Stomach (tissue), 9 donors: ENCODE results near the gene SH3TC1. TPM values are rescaled to one million over a fixed set of nuclear protein-coding genes. Genes with fewer than 3 reads are reported as not detected.

Experiments used
- DNase-seq, 2 donors: peaks; one replicate each; pipeline versions ENCODE4 v3.0.0 to v3.0.0-alpha.2; 2013 to 2019
- H3K27ac ChIP-seq, 5 donors: fragments of 200-600 bp in 4 of 5; sonication (generic) in 4 of 5; one replicate each; pipeline ENCODE4 v1.5.1; 2013 to 2019; ENCODE audit warnings: mild to moderate bottlenecking in 1 of 5, moderate library complexity in 1 of 5
- H3K27me3 ChIP-seq, 3 donors: fragments of 200-600 bp; sonication (generic); one replicate each; pipeline ENCODE4 v1.5.1; 2017 to 2019; ENCODE audit warnings: mixed run types in 1 of 3
- H3K36me3 ChIP-seq, 4 donors: fragments of 200-600 bp; sonication (generic); 1 replicate in 3 of 4; 2 replicates in 1 of 4; pipeline ENCODE4 v1.5.1; 2016 to 2019
- H3K4me1 ChIP-seq, 4 donors: fragments of 200-600 bp; sonication (generic); one replicate each; pipeline ENCODE4 v1.5.1; 2016 to 2019
- H3K4me3 ChIP-seq, 4 donors: fragments of 200-600 bp; sonication (generic) in 3 of 4; one replicate each; pipeline ENCODE4 v1.5.1; 2016 to 2019; ENCODE audit warnings: mild to moderate bottlenecking in 1 of 4
- H3K9me3 ChIP-seq, 4 donors: fragments of 200-600 bp; sonication (generic); one replicate each; pipeline ENCODE4 v1.5.1; 2016 to 2019
- EP300 ChIP-seq: sonication (generic); formaldehyde crosslinking; IDR thresholded peaks from one replicate; pipeline ENCODE4 v1.6.1; 2017; ENCODE audit warnings: antibody characterized with exemption
- POLR2A ChIP-seq, 4 donors: fragments of 450-650 bp; IDR thresholded peaks; one replicate each; pipeline ENCODE4 v1.6.1; 2016; ENCODE audit warnings: antibody characterized with exemption in 4 of 4, control low read depth in 2 of 4, mild to moderate bottlenecking in 1 of 4, moderate library complexity in 1 of 4
- POLR2AphosphoS5 ChIP-seq, 3 donors: sonication (generic); formaldehyde crosslinking; IDR thresholded peaks; one replicate each; pipeline ENCODE4 v1.6.1; 2016; ENCODE audit warnings: antibody characterized with exemption in 3 of 3
- WGBS, 5 donors: extraction: QIAGEN DNeasy Blood & Tissue Kit in 3 of 5; methylation state at CpG; one replicate each; pipeline versions ENCODE4 v1.1.5 to v1.1.7; 2013 to 2018; 5-methylcytosine and 5-hydroxymethylcytosine counted together
- intact Hi-C: fragments of 100-400 bp; cut with DNase I; formaldehyde crosslinking; loops from one replicate; pipeline ENCODE4 v1.15.1; 2023; ENCODE audit warnings: low total_unique reads
- polyA plus RNA-seq, 3 donors: library from polyadenylated mRNA; stranded (reverse); fragments of 200-250 nt; gene quantifications; one replicate each; pipeline ENCODE4 v1.2.3, GENCODE V29; 2013
- total RNA-seq, 5 donors: library from RNA; depleted of rRNA; stranded (reverse); fragments of >200 nt; gene quantifications; one replicate each; pipeline versions ENCODE4 v1.1.0 to v1.2.3, GENCODE V29; 2014 to 2016
- TF ChIP-seq, protein P1 (sequence below), 7 experiments: fragments of 450-650 bp in 4 of 7; fragments of 200-600 bp in 3 of 7; sonication (generic) in 3 of 7; IDR thresholded peaks; one replicate each; pipeline ENCODE4 v1.5.1; 2016 to 2019; ENCODE audit warnings: antibody characterized with exemption in 7 of 7, control low read depth in 2 of 7, mild to moderate bottlenecking in 1 of 7
- donor health status: healthy with polysubstance abuse.
- donor health status: Bipolar disorder and iron deficiency.
- donor health status: healthy.

SH3TC1 gene
- total and polyA plus RNA-seq, 8 donors, result 12.0 to 96.2 (median 27.9) TPM

DNA sequence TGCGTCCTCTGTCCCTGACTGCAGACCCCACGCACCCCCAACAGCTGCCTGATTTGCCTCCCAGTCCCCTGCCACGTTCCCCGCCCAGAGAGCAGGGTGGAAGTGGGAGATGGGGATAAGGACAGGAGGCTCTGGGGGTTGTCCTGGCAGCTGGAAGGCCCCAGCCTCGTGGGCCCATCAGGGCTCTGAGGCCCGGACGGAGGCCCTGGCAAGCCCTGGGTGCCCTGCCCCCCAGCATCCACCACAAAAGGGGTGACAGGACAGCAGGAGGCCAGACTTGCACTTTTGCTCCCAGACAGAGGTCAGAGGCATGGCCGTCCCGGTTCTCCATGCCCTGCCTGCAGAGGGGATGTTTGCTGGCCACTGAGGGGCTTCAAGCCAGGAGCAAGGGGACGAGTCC is 4.7 kb downstream of the SH3TC1 start:
- H3K27ac ChIP-seq, result no peak overlapping the region
- H3K27me3 ChIP-seq, result no peaks in the 10 kb centered on the region
- peaks cover 0 to 49% (median 20%) of the 10 kb centered on the region in 4 donors for H3K36me3 ChIP-seq
- H3K4me1 ChIP-seq, result peaks cover 20 to 76% (median 39%) of the 10 kb centered on the region in 4 donors
- H3K4me3 ChIP-seq, result no peak overlapping the region
- TF ChIP-seq, protein P1, sequence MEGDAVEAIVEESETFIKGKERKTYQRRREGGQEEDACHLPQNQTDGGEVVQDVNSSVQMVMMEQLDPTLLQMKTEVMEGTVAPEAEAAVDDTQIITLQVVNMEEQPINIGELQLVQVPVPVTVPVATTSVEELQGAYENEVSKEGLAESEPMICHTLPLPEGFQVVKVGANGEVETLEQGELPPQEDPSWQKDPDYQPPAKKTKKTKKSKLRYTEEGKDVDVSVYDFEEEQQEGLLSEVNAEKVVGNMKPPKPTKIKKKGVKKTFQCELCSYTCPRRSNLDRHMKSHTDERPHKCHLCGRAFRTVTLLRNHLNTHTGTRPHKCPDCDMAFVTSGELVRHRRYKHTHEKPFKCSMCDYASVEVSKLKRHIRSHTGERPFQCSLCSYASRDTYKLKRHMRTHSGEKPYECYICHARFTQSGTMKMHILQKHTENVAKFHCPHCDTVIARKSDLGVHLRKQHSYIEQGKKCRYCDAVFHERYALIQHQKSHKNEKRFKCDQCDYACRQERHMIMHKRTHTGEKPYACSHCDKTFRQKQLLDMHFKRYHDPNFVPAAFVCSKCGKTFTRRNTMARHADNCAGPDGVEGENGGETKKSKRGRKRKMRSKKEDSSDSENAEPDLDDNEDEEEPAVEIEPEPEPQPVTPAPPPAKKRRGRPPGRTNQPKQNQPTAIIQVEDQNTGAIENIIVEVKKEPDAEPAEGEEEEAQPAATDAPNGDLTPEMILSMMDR (IDR thresholded peaks at IDR 0.05), result no peak
- TF ChIP-seq EP300 (no peak), POLR2A (IDR thresholded peaks at IDR 0.05) (no peak), POLR2AphosphoS5 (IDR thresholded peaks at IDR 0.05) (no peak)
- H3K9me3 ChIP-seq, result no peaks in the 10 kb centered on the region
- 61 to 85% (median 83%) methylated on average over 4 to 10 of the region's 10 CpGs for WGBS, 5 donors
- DNase-seq, result no peak
- intact Hi-C loops, result no loop called here

DNA sequence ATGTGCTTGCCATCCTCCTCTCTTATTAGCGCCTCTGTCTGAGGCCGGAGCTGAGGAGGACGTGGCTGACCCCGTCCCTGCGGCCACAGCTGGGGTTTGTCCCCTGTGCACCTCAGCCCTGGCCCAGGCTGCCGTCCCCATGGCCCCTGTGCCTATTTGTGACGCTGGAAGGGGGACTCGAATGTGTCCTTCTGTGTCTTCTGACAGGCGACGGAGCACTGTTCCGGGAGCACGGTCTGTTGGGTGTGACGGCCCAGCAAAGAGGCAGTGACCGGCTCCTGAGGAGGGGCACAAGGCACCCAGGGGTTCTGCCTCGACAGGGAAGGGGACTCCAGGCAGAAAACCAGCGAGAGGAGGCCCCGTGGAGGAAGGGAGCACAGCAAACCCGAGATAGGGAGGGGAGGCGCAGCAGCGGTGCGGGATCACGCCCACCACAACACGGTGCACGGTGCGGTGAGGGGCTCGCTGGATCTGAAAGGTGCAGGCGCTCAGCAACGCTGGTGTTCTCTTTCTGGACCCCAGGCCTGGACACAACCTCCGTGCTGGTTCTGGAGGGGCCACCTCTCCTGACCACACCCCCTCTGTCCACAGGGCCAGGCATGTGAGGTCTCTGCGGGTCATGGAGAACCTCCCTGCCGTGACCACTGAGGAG is 5.6 kb downstream of the SH3TC1 start:
- H3K27ac ChIP-seq, result no peak overlapping the region
- H3K9me3 ChIP-seq, result no peaks in the 10 kb centered on the region
- no peaks in the 10 kb centered on the region for H3K27me3 ChIP-seq
- no peak for DNase-seq
- WGBS, 5 donors, result 89 to 94% (median 92%) methylated on average over 28 to 31 of the region's 31 CpGs
- H3K36me3 ChIP-seq, result peaks cover 2 to 57% (median 28%) of the 10 kb centered on the region in 4 donors
- no peak overlapping the region for H3K4me3 ChIP-seq
- no peak for TF ChIP-seq POLR2AphosphoS5 (IDR thresholded peaks at IDR 0.05)
- no peak for TF ChIP-seq POLR2A (IDR thresholded peaks at IDR 0.05)
- TF ChIP-seq, protein P1 (IDR thresholded peaks at IDR 0.05), result no peak
- TF ChIP-seq EP300, result no peak
- H3K4me1 ChIP-seq, result peaks cover 11 to 67% (median 30%) of the 10 kb centered on the region in 4 donors
- intact Hi-C loops, result no loop called here

DNA sequence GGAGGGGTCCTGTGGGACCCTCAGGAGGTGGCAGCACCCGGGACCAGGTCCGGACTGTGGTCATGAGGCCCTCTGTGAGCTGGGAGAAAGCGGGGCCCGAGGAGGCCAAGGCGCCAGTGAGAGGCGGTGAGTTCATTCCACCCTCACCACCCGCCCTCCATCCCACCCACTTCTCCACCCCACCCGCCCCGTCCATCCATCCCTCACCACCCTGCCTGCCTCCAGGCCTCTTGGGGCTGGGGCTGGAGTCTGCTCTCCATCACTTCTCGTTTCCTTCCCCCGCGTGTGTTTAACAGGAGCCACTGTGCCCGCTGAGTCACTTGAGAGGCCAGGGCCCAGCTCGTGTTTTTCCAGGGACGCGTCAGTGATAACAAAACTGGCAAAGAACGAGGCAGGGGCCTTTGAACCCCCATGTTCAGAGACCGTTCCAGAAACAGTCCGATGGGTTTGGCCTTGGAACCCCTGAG is 6.2 kb downstream of the SH3TC1 start:
- Histone ChIP-seq H3K27me3 (no peaks in the 10 kb centered on the region), H3K36me3 (peaks cover 4 to 63% (median 34%) of the 10 kb centered on the region in 4 donors), H3K4me1 (peaks cover 11 to 61% (median 25%) of the 10 kb centered on the region in 4 donors), H3K27ac (no peak overlapping the region), H3K9me3 (no peaks in the 10 kb centered on the region), H3K4me3 (no peak overlapping the region)
- TF ChIP-seq POLR2A (IDR thresholded peaks at IDR 0.05) (no peak), EP300 (no peak), POLR2AphosphoS5 (IDR thresholded peaks at IDR 0.05) (no peak)
- TF ChIP-seq, protein P1 (IDR thresholded peaks at IDR 0.05), result no peak
- DNase-seq, result no peak
- intact Hi-C loops, result no loop called here
- 59 to 84% (median 73%) methylated on average over 10 to 19 of the region's 19 CpGs for WGBS, 5 donors

DNA sequence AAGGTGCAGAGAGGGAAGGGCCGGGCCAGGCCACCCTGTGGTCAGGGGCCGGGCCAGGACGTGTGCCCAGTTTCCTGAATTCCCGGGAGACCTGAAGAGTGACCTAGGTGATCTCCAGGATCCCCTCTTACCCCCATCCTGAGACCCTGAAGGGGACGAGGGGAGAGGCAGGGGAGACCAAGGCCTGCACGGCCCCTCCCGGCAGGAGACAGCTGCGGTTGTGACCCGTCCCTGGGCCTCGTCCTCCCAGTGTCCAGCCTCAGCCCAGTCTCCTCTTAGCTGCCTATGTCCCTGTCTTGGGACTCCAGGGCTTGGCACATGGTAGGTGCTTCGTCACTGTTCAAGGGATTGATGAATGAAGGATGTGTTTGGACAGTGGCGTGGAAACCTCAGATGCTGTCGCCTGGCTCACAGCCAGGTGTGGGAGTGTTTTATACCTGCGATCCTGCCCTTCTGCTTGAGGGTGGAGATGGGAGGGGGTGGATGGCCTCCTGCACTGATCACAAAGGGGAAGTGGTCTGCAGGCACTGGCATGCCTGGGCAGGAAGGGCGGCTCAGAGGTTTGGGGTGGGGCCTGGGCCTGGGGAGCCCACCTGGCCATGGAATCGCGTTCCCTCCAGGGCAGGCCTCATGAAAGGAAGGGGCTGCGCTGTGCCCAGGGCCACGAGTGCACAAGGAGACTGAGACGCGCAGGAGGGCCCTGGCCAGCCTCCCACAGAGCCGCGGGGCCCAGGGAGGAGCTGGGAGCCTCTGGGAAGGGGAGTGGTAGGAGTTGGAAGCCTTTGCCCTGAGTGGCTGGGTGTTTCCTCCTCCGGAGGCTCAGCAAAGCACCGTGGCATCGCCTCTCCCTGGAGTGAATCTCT is 6.9 kb downstream of the SH3TC1 start:
- WGBS, 5 donors, result 55 to 69% (median 63%) methylated on average over 23 to 26 of the region's 26 CpGs
- DNase-seq, result peak in 1 of 2 donors; percentile 58
- peaks cover 4 to 64% (median 34%) of the 10 kb centered on the region in 4 donors for H3K36me3 ChIP-seq

More for the DNA sequence above, 6.9 kb downstream of the SH3TC1 start:
- Histone ChIP-seq H3K27me3 (no peaks in the 10 kb centered on the region), H3K4me1 (peaks cover 7 to 54% (median 18%) of the 10 kb centered on the region in 4 donors), H3K9me3 (no peaks in the 10 kb centered on the region), H3K27ac (no peak overlapping the region), H3K4me3 (no peak overlapping the region)
- TF ChIP-seq POLR2A (IDR thresholded peaks at IDR 0.05) (no peak), EP300 (no peak), POLR2AphosphoS5 (IDR thresholded peaks at IDR 0.05) (no peak)
- TF ChIP-seq, protein P1 (IDR thresholded peaks at IDR 0.05), result no peak
- intact Hi-C loops, result no loop called here
